ENCODE measurements around the gene RPS21. TPM values are rescaled to one million over a fixed set of nuclear protein-coding genes. Genes with fewer than 3 reads are reported as not detected.

Gene RPS21
- total and polyA plus RNA-seq, 2 of the 13 experiments (the other 11 are each of a cell fraction or from before 2014, with no cell fraction given) = 2,647 to 11,063 TPM

DNA sequence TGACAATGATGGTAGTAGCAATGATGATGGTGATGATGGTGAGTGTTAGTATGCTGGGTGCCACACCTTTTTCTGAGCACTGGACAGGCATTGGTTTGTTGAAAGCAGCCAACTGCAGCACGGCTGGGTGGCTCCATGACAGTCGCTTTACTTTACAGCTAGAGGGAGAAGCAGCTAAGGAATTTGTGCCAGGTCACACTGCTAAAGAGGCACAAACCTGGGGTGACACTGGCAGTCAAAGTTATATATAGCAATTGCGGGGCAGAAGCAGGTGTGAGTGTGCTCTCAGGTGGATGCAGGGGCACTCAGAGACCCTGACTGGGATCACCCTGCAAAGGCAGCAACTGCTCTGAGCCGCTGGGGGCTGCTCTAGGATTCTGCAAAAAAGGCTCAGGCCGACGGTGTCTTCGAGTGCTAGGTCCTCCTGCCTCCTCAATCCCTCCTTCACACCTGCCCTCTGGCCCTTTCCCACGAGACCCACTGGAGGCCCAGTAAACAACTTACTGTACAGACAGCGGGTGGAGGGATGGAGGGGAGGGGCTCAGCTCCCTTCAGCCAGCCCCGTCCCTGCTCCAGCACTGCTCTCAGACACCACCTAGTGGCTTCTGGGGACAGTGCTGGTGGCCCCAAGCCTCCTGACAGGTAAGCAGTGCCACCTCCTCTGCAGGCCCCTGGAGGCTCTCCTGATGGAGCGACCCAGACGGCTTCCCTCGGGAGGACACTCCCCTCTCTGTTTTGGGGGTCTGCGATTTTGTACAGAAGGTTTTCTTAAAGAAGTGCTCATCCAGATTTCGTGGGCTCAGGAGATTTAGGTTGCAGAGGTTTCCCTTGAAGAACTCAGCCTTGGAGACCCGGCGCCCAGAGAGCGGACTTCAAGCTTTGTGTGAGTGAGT, 4.4 kb upstream of the RPS21 start (continued):
- TF ChIP-seq BCL6 (CRISPR knock-in tag; IDR thresholded peaks at IDR 0.05) (peak; percentile 36; the same call in 1 of the 2 replicates), ZNF775 (CRISPR knock-in tag; IDR thresholded peaks at IDR 0.05; ENCODE audit: borderline replicate concordance) (no peak), TRIM22 (IDR thresholded peaks at IDR 0.05) (no peak), JDP2 (CRISPR knock-in tag; IDR thresholded peaks at IDR 0.05; ENCODE audit: borderline replicate concordance) (no peak), FOXO4 (CRISPR knock-in tag; conservative IDR thresholded peaks at IDR 0.05) (no peak), ZNF414 (CRISPR knock-in tag; IDR thresholded peaks at IDR 0.05) (peak; percentile 38; the same call in 1 of the 2 replicates), MIER2 (CRISPR knock-in tag; IDR thresholded peaks at IDR 0.05) (peak; percentile 51; the same call in 1 of the 2 replicates), POLR2A (IDR thresholded peaks at IDR 0.05; ENCODE audit: insufficient read depth in 1 of 2, low read depth in 2 of 2, low read length in 2 of 2) (peak in 1 of 2 experiments; percentile 49; a peak in 2 of 4 replicates), AHR (CRISPR knock-in tag; IDR thresholded peaks at IDR 0.05) (peak; percentile 42; the same call in 1 of the 2 replicates), ZNF329 (CRISPR knock-in tag; IDR thresholded peaks at IDR 0.05; ENCODE audit: low read depth) (no peak), NKX3-1 (CRISPR knock-in tag; IDR thresholded peaks at IDR 0.05) (0 out of 2 replicates have a peak, but pooled peaks have one; percentile 58), ZSCAN30 (CRISPR knock-in tag; IDR thresholded peaks at IDR 0.05) (no peak), NR3C1 (CRISPR knock-in tag; IDR thresholded peaks at IDR 0.05) (no peak), ZNF230 (CRISPR knock-in tag; IDR thresholded peaks at IDR 0.05) (no peak), ZNF205 (CRISPR knock-in tag; IDR thresholded peaks at IDR 0.05) (peak; percentile 62; the same call in 1 of the 2 replicates), MXI1 (IDR thresholded peaks at IDR 0.05; ENCODE audit: borderline replicate concordance, low read depth, low read length) (peak; percentile 75; the same call in 1 of the 3 replicates), PLSCR1 (CRISPR knock-in tag; IDR thresholded peaks at IDR 0.05; ENCODE audit: borderline replicate concordance) (no peak), ZNF362 (CRISPR knock-in tag; IDR thresholded peaks at IDR 0.05; ENCODE audit: borderline replicate concordance) (peak; percentile 46; the same call in 1 of the 2 replicates), ZNF235 (CRISPR knock-in tag; IDR thresholded peaks at IDR 0.05; ENCODE audit: borderline replicate concordance) (peak; percentile 38; the same call in 1 of the 2 replicates), ZNF891 (CRISPR knock-in tag; IDR thresholded peaks at IDR 0.05) (peak; percentile 60; the same call in 1 of the 2 replicates), RXRB (CRISPR knock-in tag; IDR thresholded peaks at IDR 0.05; ENCODE audit: borderline replicate concordance) (peak; percentile 66), NFIB (CRISPR knock-in tag; IDR thresholded peaks at IDR 0.05; ENCODE audit: borderline replicate concordance) (no peak), MIXL1 (CRISPR knock-in tag; IDR thresholded peaks at IDR 0.05) (0 out of 2 replicates have a peak, but pooled peaks have one; percentile 53), ZNF263 (CRISPR knock-in tag; IDR thresholded peaks at IDR 0.05) (peak; percentile 82)
- TF ChIP-seq, protein P1, sequence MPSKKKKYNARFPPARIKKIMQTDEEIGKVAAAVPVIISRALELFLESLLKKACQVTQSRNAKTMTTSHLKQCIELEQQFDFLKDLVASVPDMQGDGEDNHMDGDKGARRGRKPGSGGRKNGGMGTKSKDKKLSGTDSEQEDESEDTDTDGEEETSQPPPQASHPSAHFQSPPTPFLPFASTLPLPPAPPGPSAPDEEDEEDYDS (CRISPR knock-in tag; IDR thresholded peaks at IDR 0.05) = peak; percentile 56; the same call in 1 of the 2 replicates

Data from HepG2 (cell line).